SH-SY5Y (cell line): ENCODE data around the gene PRDM11.

ENCODE experiments used
- GATA2 ChIP-seq: IDR thresholded peaks from 2 replicates; pipeline ENCODE4 v1.6.1; 2011; ENCODE audit warnings: mild to moderate bottlenecking, low read depth, low read length
- GATA3 ChIP-seq: IDR thresholded peaks from 2 replicates; pipeline ENCODE4 v1.6.1; 2011; ENCODE audit warnings: low read depth, mild to moderate bottlenecking, low read length, moderate library complexity

DNA sequence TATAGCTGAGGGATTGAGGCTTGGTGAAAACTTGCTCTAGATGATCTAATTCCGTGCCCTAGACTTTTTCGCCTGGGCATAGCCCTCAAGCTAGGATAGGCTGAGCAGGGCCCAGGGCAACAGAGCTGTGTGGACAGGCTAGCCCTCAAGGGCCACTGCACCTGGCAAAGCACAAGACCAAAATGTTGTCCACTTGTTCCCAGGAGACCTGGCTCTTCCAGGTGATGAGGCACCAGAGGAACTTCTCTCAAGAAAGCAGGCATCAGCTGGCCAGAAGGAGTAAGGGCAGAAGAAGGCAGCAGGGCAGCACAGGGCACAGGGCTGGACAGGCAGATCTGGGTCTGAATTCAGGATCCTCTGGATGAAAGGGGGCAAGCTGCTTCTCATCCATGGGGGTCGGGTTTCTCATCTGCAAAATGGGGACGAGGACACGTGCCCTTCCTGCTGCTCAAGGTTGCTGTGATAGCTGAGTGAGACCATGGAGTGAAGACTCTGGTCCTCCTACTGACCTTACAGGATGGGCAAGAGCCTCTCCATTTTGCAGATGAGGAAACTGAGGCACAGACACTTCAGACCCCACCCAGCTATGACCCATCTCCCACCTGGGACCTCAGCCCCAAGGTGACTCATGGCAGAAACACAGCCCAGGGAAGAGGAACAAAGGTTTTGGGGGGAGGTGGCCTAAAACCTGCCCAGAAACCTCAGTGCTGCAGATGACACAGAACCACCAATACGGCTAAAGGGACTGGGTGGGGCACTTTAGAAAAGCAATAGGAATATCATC is 42.2 kb upstream of the PRDM11 start:
- no peak for TF ChIP-seq GATA2
- TF ChIP-seq GATA3, result no peak
